AG04450 (cell line): ENCODE data around the gene MAPRE3. TPM values are rescaled to one million over a fixed set of nuclear protein-coding genes. Genes with fewer than 3 reads are reported as not detected.

Experiments
- CTCF ChIA-PET: fragments of 300-600, 350-600 bp; formaldehyde crosslinking; extraction: SDS; loops from one replicate; lab custom pipeline; 2022; ENCODE audit warnings: antibody characterized with exemption, inconsistent platforms; lab: Charles Lee
- POLR2A ChIA-PET: fragments of 350-600 bp; formaldehyde crosslinking; extraction: SDS; loops from one replicate; lab custom pipeline; 2021; ENCODE audit warnings: antibody characterized with exemption, inconsistent platforms; lab: Yijun Ruan, JAX
- DNase-seq: peaks from one replicate; pipeline ENCODE4 v3.0.0-alpha.2; 2011; ENCODE audit warnings: low read depth, low spot score
- H3K27ac ChIP-seq: one replicate; pipeline ENCODE4 v1.5.1; 2012; ENCODE audit warnings: low read depth, low read length, control low read depth
- H3K27me3 ChIP-seq: one replicate; pipeline ENCODE4 v1.6.0; 2012; ENCODE audit warnings: low read length; ENCODE audit not compliant: control insufficient read depth, insufficient read depth
- H3K4me3 ChIP-seq: 2 replicates; pipeline ENCODE4 v1.5.1; 2011; ENCODE audit warnings: mild to moderate bottlenecking, low read depth, low read length, control low read depth
- H3K9me3 ChIP-seq: 2 replicates; pipeline ENCODE4 v1.5.1; 2012; ENCODE audit warnings: low read length; ENCODE audit not compliant: control insufficient read depth, insufficient read depth
- polyA plus RNA-seq: library from polyadenylated mRNA; depleted of rRNA; stranded (reverse); fragments of >200 nt; gene quantifications from 2 replicates; pipeline ENCODE4 v1.2.3, GENCODE V29; 2011
- TF ChIP-seq, protein P1 (sequence below): IDR thresholded peaks from 2 replicates; pipeline ENCODE4 v1.5.1; 2011; ENCODE audit warnings: low read depth, low read length, control low read depth, inconsistent platforms

The MAPRE3 gene
- polyA plus RNA-seq, 1 experiment: 16.8 TPM

- DNase-seq: no peak
- H3K27me3 ChIP-seq: no peaks in the 10 kb centered on the region
- H3K27ac ChIP-seq: no peak overlapping the region
- TF ChIP-seq, protein P1, sequence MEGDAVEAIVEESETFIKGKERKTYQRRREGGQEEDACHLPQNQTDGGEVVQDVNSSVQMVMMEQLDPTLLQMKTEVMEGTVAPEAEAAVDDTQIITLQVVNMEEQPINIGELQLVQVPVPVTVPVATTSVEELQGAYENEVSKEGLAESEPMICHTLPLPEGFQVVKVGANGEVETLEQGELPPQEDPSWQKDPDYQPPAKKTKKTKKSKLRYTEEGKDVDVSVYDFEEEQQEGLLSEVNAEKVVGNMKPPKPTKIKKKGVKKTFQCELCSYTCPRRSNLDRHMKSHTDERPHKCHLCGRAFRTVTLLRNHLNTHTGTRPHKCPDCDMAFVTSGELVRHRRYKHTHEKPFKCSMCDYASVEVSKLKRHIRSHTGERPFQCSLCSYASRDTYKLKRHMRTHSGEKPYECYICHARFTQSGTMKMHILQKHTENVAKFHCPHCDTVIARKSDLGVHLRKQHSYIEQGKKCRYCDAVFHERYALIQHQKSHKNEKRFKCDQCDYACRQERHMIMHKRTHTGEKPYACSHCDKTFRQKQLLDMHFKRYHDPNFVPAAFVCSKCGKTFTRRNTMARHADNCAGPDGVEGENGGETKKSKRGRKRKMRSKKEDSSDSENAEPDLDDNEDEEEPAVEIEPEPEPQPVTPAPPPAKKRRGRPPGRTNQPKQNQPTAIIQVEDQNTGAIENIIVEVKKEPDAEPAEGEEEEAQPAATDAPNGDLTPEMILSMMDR: no peak
- ChIA-PET POLR2A (no interaction called here), CTCF (interaction anchor here (0.7 to 6.4 kb wide), 4 partner anchors 57 to 441 kb away, joined by 3 to 250 read pairs (median 76); partner anchors contain the start of gene DPYSL5)
- no peak overlapping the region for H3K4me3 ChIP-seq
- no peaks in the 10 kb centered on the region for H3K9me3 ChIP-seq
Measured at GRCh38 chr2:27019459-27019858, 49.0 kb downstream of the MAPRE3 start.

- H3K27me3 ChIP-seq: no peaks in the 10 kb centered on the region
- no peak overlapping the region for H3K4me3 ChIP-seq
- TF ChIP-seq, protein P1: no peak
- DNase-seq: no peak
- POLR2A ChIA-PET: no interaction called here
- no peak overlapping the region for H3K27ac ChIP-seq
- CTCF ChIA-PET: interaction anchor here (6.2 to 6.4 kb wide), 2 partner anchors 58 to 175 kb away, joined by 147 to 250 read pairs; partner anchors contain the start of gene DPYSL5
- no peaks in the 10 kb centered on the region for H3K9me3 ChIP-seq
Measured at GRCh38 chr2:27019931-27020855, 49.8 kb downstream of the MAPRE3 start.

DNA sequence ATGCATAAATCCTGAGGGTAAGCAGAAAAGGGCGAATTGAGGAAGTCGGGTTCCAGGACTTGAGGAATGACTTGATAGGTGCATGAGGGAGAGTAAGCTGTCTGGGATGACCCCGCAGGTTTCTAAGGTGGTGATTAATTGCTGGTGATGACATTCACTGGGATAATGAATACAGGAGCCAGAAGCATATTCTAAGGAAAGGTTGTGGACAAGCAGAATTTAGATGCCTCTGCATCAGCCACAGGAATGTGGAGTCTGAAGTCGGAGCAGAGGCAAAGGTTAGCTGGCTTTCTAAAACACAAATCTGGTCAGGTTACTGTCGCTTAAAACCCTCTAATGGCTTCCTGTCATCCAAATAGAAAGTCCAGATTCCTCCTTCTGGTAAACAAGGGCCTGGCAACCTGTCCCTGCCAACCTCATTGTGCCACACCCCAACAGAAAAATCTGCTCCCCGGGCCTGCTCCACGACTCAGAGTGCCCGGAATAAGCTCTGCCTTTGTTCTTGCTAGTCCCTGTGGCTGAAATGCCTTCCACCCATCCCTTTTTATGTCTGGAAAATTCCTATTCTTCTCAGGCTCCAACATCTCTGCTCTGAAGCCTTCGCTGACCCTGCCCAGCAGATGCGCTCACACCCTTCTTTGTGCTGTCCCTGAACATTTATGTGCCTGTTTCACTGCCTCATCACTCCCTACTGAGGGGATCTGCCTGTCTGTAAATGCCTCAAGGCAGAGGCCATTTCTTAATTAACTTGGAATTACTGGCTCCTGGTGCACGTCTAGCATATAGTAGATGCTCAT, 51.0 kb downstream of the MAPRE3 start:
- H3K4me3 ChIP-seq: no peak overlapping the region
- ChIA-PET CTCF (interaction anchor here (1.0 kb wide), 1 partner anchor 60 kb away, joined by 3 read pairs; no protein-coding TSS in a partner anchor), POLR2A (no interaction called here)
- DNase-seq: no peak
- no peaks in the 10 kb centered on the region for H3K9me3 ChIP-seq
- H3K27ac ChIP-seq: peak overlapping the region; percentile 11
- TF ChIP-seq, protein P1: no peak
- no peaks in the 10 kb centered on the region for H3K27me3 ChIP-seq

DNA sequence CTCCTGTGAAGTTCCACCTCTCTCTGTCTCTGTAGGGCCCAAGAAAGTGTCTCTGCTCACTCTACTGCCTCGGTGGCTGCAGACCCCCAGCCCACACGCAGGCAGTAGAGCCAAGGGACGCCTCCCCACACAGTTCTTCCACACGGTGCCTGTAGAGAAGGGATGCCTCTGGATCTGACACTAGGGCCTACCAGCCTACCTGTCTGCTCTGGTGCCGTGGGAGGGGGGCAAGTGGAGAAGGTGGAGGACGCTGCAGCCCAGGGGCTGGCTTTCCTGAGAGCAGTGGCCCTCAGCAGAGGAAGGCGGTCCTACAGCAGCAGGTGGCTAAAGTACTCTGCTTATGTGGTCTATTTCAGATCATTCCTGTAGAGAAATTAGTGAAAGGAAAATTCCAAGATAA, 53.3 kb downstream of the MAPRE3 start:
- DNase-seq: no peak
- POLR2A ChIA-PET: no interaction called here
- TF ChIP-seq, protein P1: no peak
- Histone ChIP-seq H3K27me3 (no peaks in the 10 kb centered on the region), H3K27ac (no peak overlapping the region), H3K4me3 (no peak overlapping the region), H3K9me3 (no peaks in the 10 kb centered on the region)
- CTCF ChIA-PET: interaction anchor here (0.6 kb wide), 1 partner anchor 11 kb away, joined by 3 read pairs; no protein-coding TSS in a partner anchor
